Measurements from ENCODE around the gene YBX3.

YBX3 gene

GRCh38 chr12:10721651-10722501 is 1.2 kb downstream of the YBX3 start:
- DNase-seq (ENCODE audit: low read depth) = peak; percentile 98

- peak; percentile 36 for DNase-seq (ENCODE audit: low read depth)
Observed at GRCh38 chr12:10720974-10721650, 2.0 kb downstream of the YBX3 start.

GRCh38 chr12:10719482-10719881 is 3.6 kb downstream of the YBX3 start:
- no peak for DNase-seq (ENCODE audit: low read depth)

GRCh38 chr12:10718279-10718821 is 4.8 kb downstream of the YBX3 start:
- peak; percentile 92 for DNase-seq (ENCODE audit: low read depth)

DNA sequence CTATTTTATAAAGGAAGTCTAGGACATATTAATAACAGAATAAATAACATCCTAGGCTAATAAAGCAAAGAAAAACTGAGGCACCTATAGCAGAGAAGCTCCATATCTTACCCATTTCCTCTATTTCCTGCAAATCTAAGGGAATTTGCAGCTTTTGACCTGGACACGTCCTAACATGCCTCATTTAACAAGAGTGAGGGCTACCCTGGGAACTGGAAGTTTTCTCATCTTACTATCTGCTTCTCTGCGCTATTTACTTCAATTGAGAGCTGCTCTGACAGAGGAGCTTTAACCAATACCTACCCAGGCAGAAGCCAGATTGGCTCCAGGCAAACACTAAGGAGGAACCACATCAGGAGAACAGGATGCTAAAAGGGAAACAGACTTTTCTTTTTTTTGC is 5.7 kb downstream of the YBX3 start:
- peak; percentile 49 for DNase-seq (ENCODE audit: low read depth)

DNA sequence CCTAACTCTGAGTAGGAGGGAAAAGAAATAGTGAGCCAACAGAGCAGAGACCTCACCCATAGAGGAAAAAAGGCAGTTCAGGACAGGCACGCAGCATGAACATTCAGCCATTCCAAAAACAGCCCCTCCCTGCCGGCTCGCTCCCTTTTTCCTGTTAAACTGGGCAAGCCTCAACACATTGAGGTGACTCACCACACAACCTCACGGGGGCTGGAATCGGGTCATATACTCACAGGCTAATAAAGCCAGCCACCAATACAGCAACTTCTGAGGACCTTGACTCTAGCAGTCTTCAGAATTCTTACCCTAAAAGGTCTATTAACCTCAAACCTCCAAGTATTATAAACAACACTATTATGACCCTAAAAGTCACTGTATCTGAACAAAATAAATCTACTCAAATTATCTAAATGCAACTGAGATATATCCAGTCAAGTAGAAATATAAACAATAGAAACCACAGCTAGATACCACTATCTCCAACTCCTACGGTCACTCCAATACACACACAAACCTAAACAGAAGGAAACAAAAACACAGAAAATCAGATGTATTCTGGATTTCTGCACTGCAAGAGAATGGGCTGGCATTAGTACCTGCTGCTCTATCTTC is 6.3 kb downstream of the YBX3 start:
- DNase-seq (ENCODE audit: low read depth) = peak; percentile 91

GRCh38 chr12:10716277-10716676 is 6.8 kb downstream of the YBX3 start:
- DNase-seq (ENCODE audit: low read depth) = no peak

GRCh38 chr12:10715491-10715890 is 7.6 kb downstream of the YBX3 start:
- no peak for DNase-seq (ENCODE audit: low read depth)

DNA sequence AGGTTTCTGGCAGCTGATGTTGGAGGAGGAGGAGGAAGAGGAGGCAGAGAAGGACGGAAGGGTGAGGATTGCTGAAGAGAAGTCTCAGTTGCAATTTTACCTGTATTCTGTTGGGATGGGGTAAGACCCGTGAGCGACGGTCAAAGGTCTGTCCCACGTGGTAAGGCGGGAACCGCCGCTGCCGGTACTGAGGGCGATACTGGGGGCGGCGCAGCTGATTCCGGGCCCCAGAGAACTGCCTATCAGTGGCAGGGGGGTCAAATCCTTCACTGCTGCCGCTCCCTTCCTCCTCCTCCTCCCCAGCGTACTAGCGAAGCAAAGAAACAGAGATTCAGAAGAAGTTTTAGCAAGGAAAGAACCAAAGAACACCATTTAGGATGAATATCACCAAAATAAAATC is 13.3 kb downstream of the YBX3 start:
- no peak for DNase-seq (ENCODE audit: low read depth)

DNA sequence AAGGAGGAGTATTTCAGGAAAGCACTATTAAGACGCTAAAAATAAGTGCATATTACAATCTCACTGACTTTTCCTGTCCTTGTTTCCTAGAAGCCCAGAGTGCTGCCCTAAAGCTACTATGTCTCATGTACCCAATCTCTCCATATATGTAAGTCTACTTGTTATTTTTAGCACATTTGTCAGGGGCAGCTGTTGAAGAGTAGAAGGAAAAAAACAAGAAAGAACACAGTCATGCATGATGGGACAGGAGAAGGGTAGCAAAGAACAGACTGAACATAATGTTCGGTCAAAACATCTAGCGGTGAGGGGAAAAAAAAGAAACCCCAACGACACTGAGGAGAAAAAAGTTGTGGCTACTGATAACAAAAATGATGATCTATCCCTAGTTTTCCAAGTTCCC is 14.3 kb downstream of the YBX3 start:
- no peak for DNase-seq (ENCODE audit: low read depth)

DNA sequence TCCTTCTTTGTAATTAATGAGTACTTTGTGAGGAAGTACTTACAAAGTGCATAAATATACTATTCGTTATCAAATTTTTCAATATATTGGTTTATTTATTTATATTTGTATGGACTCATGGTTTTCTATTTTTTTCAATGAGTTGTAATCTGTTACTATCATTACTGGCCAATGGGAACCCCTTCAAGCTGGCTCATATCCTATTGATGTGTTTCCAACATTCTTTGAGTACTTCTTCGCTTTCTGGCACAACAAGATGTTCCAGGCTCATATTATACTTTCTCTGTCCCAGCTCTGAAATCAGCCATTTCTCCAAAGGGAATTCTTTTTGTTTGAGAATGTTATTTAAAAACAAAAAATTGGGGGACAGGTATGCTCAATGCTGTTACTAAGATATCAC is 17.5 kb downstream of the YBX3 start:
- DNase-seq (ENCODE audit: low read depth) = peak; percentile 77

DNA sequence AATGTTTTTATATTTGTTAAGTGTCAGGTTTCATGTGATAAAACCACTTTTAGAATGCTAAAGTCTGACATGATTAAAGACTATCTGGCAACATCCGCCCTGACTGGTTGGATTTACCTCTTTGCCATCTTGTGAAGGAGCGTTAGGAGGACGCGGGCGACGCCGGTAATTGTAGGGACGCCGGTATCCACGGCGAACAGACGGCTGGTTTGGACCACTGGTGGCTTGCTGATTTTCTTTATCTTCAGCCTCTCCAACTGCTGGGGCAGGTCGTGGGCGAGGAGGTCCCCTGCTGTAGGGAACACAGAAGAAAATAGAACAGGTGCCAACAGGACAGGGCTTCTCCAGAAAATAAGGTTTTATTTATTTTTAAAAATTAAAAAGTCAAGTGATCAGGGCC is 21.3 kb downstream of the YBX3 start:
- DNase-seq (ENCODE audit: low read depth) = no peak

- DNase-seq (ENCODE audit: low read depth) = no peak
Observed at GRCh38 chr12:10701131-10701681, 21.9 kb downstream of the YBX3 start.

GRCh38 chr12:10700581-10700980 is 22.5 kb downstream of the YBX3 start:
- no peak for DNase-seq (ENCODE audit: low read depth)

- no peak for DNase-seq (ENCODE audit: low read depth)
Observed at GRCh38 chr12:10697862-10698261, 25.3 kb downstream of the YBX3 start.

- no peak for DNase-seq (ENCODE audit: low read depth)
Observed at GRCh38 chr12:10697156-10697555, 26.0 kb downstream of the YBX3 start.

DNA sequence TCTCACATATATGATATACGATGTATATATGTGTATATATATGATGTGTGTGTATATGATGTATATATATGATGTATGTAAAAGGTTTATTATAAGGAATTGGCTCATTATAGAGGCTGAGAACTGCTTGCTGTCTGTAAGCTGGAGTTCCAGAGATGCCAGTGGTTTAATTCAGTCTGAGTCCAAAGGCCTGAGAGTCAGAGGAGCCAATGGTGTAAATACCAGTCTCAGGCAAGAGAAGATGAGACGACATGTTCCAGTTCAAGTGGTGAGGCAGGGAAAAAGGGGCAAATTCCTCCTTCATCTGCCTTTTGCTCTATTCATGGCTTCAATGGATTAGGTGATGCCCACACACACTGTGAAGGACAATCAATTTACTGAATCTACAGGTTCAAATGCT is 32.2 kb downstream of the YBX3 start:
- peak; percentile 41 for DNase-seq (ENCODE audit: low read depth)

DNA sequence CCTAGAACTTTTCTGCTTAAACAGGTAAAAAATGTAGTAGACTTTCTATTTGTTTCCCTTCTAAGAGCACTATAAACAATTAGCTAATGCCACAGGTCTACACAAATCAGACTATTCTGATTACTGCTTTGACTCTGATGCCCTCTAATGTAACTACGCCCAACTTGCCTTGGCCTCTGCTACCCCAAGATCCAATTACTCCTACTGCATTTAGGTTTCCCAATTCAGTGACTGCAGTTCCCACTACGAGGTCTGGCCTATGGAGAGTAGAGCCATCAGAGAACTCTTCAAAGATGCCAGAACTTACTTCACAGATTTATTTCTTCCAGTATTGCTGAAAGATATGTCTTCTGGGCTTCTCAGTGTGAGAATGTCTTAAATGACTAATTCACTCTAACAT is 34.0 kb downstream of the YBX3 start:
- DNase-seq (ENCODE audit: low read depth) = no peak

DNA sequence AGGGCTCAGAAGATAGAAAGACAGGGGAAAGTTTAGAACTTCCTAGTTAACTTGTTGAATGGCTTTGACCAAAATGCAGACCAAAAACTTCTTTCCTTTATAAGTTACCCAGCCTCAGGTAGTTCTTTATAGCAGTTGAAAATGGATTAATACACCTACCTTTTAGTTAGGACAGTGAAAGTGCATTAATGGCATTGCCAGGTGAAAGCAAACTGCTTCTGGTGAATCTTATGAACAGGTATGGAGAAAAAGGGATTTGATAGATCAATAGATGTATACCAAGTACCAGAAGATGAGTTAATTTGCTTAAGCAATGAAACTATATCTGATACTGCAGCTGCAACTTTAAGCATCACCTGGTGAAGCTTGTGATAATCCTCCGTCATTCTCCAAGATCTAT is 35.1 kb downstream of the YBX3 start:
- DNase-seq (ENCODE audit: low read depth) = no peak

DNA sequence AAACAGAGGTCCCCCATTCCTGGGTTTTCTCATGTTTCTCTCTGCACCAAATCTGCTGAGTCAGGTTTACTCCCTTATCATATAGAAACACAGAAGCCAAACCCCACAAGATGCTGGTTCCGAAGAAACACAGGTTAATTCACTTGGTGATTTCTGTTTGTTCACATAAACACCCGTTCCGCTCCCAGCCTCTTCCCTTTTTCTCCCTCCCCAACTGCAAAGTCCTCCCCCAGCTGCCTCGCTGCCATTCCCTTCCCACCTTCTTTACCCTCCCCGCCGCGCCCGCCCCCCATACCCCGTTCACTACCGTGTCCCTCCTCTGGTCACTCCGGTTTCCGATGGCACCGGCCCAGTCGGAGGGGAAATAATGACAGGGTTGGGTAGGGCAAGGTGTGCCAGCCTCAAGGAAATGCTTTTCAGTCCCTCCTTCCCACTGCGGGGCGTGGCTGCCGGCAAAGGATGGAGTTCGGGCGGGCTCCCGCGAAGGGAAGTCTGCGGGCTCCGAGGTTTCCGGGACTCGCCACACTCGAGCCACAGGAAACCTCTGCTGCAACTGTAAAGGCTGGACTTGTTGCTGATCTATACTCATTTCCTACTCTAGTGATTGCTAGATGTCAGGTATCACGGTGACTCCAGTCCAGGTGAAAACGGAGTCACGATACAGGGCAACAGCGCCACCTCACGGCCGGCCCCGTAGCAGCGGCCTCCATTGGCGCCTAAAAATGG is 49.3 kb downstream of the YBX3 start, which contains the start of gene STYK1:
TSS of gene STYK1 (minus strand) at position 394 of the 726 bp plus-strand sequence. CDS start 39,434 bp downstream, outside the sequence.
- DNase-seq (ENCODE audit: low read depth) = peak; percentile 11

DNA sequence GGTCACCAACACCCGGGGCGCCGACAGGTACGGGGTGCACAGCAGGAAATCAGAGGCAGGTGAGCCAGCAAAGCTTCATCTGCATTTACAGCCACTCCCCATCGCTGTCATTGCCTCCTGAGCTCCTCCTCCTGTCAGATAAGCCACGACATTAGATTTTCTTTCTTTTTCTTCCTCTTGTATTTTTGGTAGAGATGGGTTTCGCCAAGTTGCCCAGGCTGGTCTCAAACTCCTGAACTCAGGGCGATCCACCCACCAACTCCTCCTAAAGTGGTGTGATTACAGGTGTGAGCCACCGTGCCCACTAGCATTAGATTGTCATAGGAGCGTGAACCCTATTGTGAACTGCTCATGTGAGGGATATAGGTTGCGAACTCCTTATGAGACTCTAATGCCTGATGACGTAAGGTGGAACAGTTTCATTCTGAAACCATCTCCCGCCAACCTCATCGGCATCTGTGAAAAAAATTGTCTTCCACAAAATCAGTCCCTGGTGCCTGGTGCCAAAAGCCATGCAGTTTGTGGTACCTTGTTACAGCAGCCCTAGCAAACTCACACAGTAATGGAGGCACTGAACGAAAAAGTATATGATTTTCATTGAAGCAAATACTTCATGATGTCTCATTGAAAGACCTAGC is 50.8 kb downstream of the YBX3 start:
- DNase-seq (ENCODE audit: low read depth) = no peak

All from iris pigment epithelial cell (primary cell).